Measurements from ENCODE around the gene GPAT2.
"Not testable (repeated sequence)": the region's sequence is repeated elsewhere in the genome, so short reads cannot be mapped to it uniquely, and the experiment has no call there.

GPAT2 gene, protein sequence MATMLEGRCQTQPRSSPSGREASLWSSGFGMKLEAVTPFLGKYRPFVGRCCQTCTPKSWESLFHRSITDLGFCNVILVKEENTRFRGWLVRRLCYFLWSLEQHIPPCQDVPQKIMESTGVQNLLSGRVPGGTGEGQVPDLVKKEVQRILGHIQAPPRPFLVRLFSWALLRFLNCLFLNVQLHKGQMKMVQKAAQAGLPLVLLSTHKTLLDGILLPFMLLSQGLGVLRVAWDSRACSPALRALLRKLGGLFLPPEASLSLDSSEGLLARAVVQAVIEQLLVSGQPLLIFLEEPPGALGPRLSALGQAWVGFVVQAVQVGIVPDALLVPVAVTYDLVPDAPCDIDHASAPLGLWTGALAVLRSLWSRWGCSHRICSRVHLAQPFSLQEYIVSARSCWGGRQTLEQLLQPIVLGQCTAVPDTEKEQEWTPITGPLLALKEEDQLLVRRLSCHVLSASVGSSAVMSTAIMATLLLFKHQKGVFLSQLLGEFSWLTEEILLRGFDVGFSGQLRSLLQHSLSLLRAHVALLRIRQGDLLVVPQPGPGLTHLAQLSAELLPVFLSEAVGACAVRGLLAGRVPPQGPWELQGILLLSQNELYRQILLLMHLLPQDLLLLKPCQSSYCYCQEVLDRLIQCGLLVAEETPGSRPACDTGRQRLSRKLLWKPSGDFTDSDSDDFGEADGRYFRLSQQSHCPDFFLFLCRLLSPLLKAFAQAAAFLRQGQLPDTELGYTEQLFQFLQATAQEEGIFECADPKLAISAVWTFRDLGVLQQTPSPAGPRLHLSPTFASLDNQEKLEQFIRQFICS

DNA sequence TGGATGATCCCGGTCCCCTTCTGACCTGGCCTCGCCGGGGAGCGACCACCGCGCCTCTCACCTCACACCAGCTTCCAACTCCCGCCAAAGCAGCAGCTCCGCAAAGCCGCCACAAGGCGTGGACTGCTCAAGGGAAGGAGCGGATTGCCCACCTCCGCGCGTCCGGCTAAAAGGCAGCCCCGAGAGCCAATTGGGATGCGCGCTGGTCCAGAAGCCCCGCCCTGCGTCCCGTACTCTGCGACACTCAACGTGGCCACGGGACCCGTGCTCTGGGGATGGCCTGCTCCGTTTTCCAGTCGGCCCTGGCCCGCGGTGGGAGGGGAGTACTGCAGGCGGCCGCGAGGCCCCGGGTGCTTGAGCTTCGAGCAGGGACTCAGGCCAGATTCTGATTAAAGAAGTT lies at the start of gene GPAT2:
TSS of gene GPAT2 (minus strand) at position 125 of the 400 bp plus-strand sequence. CDS start 2,557 bp downstream, outside the sequence.
- not testable (repeated sequence) for DNase-seq

DNA sequence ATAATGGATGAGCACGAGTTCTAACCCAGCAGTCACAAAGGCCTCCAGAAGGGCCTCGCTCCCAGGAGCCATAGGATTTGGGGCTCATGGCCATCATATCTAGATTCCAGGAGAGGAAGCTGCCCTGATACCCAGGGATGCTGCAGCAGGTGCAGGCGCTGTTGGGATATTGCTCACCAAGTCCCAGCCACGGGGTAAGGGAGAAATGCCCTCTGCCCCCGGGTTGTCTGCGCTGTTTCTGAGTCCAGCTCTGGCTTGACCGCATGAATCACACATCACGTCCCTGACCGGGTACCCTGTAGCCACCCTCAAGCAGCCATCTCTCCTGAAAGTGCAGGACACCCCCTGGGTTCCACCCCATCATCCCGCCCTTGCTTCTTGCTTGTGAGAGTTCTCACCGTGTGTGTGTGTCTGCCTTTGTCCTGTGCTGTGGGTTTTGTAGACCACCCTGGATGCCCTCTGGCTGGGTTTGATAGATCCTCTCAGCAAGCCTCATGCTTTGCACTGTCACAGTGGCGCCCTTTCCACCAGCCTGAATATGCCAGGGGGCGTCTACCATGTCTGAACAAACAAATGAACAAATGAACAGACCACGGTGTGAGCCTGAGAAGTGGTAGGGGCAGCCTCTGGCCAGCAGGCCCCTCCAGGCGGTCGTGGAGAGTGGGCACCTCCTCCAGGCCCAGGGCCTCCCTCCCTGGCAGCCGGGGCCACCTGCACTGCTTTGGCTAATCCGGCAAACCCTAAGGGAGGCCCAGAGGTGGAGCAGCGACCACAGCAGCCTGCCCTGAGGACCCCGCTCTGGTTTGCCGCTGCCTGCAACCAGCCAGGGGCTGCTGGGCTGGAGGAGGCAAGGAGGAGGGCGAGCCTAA lies 49.5 kb upstream of the GPAT2 start:
- DNase-seq = no peak

DNA sequence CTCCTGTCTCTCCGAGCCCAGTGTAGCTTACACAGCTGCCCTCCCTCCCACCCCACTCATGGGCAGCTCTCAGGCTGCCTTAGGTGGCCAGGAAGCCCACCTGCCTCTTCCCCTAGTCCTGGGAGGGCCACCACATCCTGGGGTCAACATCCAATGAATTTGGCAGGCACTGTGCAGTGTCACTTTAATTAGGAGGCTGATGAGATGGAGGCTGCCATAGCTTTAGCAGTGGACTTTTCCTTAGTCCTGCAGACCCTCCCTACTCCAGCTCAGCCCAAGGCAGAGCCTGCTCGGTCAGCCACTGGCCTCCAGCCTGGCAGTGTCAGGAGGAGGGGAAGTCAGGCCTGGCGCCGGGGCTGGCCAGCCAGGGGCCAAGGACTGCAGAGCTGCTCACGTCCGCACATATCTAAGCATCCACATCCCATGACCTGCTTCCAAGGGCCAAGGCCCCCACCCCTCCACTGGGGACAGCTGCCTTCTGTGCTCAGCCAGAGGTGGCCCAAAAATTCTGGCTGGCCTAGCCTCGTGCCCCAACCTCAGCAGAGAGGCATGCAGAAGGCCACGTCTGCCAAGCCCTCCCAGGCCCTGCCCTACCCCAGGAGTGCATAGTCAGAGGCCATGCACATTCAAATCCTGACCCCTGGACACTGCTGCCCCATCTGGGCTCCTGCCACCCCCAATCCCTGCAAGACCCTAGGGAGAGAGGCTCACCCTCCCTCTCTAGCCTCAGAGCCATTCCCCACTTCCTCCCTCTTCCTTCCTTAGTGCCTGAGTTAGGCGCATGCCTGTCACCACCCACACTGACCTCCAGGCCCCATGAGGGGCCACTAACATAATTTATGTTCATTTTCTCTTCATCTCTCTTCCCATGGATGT lies 48.6 kb upstream of the GPAT2 start:
- no peak for DNase-seq

DNA sequence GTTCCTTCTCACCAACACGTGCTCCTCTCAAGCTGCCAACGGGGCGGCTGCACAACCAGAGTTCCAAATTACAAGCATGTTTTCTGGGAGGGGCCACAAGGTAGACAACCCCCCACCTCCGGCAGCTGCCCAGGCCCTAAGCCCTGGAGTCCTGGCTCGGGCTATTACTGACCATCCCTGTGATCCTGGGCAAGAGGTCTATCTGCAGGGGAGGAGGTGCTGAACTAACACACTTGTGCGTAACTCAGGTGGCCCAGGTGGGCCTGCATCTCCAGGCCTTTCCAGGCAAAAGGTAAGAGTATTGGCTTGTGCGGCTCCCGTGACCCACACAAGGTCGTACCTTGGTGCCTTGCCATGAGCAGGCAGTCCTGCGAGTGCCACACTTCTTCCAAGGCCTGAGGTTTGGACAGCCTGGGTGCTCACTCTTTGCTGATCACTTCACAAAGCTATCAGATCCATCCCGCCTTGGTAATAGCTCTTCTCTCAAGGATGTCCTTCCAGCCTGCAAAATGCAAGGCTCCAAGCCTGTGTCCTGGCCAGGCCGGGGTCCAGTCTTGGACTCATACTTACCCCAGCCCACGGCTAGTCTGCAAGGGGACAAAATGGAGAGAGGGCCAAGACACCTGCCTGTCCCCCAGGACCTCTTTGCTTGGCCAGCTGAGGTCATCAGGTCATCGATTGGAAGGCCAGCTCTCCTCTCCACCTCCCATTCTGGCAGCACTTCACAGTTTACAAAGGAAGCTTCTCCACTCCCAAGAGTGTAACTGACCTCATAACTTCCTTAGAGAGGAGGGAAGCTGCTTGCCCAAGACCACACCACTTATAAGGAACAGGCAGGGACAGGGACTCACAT lies 47.7 kb upstream of the GPAT2 start:
- DNase-seq = no peak

DNA sequence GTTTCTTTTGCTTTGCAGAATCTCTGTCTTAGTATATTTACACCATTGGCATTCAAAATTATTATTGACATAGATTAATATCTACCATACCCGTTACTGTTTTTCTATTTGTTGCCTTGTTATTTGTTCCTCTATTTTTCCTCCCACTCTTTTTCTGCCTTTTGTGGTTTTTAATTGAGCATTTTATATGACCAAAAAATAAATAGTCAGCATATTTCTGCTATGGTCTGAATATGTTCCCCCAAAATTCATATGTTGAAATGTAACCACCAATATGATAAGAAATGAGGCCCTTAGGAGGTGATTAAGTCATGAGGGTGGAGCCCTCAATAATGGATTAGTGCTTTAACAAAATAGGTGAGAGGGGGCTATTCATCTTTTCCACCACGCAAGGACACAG lies 46.3 kb upstream of the GPAT2 start:
- DNase-seq = no peak

DNA sequence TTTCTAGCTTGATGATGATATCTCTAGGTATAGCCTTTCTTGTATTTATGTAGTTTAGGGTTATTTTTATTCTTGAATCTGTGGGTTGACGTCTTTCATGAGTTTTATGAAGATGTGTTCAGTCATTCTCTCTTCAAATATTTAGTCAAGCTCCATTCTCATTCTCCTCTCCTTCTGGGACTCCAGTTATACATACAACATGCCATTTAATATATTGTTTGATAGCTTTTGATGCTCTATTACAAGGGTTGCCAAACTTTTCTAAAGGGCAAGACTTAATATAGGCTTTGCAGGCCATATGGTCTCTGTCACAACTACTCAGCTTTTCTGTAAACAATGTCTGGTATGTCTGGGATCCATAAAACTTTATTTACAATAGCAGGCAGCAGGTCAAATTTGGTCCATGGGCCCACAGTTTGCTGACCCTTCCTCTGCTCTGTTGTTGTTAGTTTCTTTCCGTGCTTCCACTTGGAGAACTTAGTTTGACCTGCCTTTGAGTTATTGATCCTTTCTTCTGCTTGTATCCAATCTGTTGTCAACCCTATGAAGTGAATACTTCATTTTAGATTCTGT lies 40.6 kb upstream of the GPAT2 start:
- no peak for DNase-seq

DNA sequence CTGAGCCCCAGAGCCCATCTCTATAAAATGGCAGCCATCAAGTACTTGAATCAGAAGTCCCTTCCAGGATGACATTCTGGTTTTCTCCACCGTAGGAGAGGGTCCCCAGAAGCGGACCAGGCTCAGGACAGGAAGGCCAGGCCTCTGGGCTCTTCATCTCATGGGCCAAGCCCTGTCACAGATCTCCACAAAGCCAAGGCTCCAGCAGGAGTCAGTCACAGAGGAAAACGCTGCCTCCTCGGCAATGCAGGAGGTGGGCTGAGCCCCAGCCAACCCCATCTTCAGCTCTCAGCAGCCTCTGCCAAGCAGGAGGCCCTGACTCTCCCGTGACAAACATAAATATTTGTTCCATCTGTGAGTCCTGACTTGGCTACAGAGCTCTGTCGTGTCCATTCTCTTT lies 39.4 kb upstream of the GPAT2 start:
- no peak for DNase-seq

DNA sequence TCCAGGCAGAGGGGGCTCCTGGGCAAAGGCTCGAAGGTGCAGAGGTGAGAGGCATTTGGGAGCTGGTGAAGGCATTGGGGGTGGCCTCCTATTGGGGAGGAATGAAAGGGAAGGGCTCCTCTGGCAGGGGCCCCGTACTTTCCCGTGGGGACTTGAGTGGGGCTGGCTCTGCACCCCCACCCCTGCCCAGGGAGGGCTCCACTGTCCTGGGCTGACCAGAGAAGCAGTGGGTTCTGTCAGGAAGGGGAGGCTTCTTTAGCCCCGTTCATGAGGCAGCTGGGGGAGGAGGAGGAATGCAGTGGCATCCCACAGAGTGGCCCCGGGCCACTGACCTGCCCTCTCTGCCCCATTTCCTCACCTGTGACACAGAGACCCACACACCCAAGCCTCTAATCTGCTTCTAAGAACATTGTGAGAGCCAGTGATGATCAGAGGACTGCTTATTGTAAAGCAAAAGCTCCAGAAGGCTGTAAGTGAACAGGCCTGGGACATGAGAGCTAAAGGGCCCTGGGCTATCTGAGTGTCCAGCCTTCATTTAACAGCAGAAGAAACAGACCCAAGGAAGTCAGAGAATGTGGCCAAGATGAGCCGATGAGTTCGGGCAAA lies 38.6 kb upstream of the GPAT2 start:
- no peak for DNase-seq

DNA sequence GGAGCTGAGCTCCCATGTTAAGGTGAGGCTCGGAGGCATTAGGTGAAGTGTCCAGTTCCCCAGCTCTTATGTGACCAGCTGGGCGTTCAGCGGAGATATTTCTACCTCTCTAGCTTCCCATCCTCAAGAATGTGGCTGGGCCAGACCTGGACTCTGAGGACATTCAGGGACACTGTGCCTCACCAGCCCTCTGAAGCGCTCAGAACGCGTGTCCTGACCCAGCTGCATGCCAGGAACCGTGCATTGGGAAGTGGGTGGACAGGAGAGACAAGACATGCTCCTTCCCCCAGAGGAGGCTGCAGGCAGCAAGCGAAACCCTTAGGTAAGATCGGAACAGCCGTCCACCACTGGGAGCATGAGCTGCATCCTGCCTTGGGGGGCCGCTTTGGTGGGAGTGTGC lies 38.0 kb upstream of the GPAT2 start:
- DNase-seq = no peak

DNA sequence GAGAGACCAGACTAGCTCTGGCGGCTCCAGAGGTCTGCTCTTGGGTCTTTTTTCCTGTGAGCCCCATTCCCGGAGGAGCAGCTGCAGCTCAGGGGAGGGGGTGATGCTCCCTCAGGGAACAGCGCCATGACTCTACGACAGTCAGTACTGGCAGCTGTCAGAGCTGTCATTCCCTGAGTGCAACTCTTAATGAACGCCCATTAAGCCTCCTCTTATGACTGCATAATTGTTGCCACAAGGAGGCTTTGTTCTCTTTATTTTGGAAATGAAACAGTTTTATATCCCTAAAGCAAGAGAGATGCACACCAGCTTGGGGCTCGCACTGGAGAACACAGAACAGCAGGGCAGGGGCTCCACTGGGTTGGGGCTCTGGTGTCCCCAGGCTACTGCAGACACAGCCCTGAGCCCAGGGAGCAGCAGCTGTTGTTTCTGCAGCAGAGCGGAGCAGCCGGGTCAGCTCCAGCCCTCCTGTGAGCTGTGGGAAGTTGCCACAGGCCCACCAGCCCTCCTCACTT lies 37.3 kb upstream of the GPAT2 start:
- DNase-seq = not testable (repeated sequence)

DNA sequence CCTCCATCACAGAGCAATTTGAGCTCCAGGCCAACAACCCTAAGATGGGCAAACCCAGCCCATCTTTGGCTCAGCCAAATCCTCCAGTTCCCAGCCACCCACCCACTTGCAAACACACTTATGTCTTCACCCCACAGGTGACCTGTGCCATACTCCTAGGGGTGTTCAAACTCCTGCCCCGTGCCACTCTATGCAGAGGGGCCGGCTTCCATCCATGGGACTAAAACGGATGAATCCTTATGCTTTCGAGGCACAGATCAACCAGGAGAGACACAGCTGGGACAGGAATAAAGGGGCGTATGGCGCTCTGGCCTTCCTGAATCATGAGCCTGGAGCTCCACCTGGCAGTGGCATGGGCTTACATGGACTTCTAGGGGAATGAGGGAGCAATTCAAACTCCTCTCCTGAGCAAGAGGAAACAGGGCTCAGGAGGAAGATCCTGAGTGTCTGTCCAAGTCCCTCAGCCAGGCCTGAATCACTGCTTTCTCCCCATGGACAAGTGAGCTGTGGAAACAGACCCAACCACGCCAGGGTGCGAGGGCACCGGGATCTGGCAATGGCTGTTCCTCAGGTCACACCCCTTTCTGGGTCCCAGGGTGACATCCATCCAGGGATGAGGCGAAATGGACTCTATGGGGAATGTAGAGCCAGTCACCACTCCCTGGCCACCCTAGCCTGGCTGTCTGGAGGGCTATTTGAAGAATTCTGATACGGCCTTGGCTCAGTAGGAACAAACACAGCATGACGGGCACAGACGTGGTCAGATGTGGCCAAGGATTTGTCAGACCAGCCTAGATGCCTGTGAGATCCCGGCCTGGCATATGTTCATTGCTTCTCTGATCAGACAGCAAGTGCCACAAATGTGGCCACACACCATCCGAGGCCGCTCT lies 36.6 kb upstream of the GPAT2 start:
- not testable (repeated sequence) for DNase-seq

DNA sequence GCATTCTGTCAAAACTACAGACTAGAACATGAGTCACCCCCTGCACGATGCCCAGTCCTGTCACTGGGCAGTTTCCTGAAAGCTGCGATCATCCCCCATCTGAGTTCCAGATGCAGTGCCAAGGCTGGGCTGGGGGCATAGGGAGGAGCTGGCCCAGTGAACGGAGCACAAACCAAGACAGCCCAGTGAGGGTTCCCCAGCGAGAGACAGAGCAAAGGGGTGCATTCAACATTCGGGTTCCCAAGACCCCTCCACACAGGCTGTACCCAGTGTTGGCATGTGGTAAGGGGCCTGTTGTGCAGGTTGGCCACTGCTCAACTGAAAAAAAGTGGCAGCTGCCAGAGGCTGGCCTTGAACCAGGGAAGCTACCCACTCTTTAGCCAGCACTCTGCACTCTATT lies 35.6 kb upstream of the GPAT2 start:
- DNase-seq = not testable (repeated sequence)

DNA sequence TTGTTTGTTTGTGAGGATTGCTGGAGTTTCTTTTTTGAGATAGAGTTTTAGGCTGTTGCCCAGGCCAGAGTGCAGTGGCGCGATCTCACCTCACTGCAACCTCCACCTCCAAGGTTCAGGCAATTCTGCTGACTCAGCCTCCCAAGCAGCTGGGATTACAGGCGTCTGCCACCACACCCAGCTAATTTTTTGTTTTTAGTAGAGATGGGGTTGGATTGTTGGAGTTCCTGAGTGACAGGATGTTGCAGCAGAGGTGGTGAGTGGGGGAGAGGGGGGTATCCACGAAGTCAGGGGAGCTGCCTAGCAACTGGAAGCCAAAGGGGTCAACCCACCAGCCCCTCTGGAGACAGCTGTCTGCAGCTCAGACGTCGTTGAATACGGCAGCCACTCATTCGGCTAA lies 35.2 kb upstream of the GPAT2 start:
- not testable (repeated sequence) for DNase-seq

DNA sequence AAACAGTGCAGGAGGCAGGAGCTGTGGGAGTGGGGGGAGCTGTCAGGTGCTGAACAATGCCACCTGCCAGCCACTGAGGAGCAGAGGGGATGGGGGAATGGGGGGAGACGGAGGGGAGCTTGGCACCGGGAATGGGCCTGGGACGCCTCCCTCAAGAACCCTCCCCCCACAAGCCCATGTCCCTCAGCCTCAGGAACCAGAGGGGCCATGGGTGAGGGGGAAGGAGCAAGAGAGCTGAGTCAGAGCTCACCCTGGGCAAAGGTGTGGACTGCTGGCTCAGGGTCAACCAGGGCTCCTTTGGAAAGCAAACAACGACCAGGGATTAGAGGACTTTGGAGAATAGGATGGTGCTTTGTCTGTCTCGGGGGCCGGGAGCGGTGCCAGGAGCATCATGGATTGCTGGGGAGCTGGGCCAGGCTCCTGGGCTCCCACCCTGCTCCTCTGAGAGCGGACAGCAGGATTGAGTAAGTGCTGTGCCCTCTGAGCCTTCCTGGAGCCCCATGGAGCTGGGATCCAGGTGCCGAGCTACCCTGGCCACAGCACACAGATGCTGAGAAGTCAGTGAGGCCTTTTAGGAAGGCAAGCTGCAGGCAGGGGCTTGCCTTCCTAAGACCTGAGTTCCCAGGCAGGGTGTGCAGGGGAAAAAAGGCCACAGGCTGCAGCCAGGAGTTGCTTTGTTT lies 33.3 kb upstream of the GPAT2 start:
- not testable (repeated sequence) for DNase-seq

DNA sequence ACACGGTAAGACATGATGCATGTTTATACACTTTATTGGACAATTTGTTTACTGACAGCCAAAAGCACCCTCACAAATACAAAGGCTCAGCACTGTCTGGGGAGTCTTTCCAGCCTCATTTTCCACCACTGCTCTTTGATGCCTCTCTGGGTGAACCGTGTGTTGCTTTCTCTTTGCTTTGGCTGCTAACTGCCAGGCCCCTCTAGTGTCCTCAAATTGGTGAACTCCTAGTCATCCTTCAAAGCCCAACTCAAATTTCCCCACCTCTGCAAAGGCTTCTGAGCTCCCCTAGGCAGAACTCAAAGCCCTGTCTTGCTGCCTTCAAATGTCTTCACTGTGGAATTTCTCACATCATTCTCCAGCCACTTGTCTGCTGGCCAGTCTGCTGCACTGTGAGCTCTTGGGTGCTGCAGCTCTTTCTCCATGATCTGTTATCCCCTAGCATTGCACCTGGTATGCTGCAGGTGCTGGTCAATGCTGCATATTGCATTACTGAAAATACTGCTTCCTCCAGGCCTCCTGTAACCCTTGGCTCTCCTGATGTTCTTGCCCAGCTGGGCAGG lies 32.5 kb upstream of the GPAT2 start:
- DNase-seq = not testable (repeated sequence)

DNA sequence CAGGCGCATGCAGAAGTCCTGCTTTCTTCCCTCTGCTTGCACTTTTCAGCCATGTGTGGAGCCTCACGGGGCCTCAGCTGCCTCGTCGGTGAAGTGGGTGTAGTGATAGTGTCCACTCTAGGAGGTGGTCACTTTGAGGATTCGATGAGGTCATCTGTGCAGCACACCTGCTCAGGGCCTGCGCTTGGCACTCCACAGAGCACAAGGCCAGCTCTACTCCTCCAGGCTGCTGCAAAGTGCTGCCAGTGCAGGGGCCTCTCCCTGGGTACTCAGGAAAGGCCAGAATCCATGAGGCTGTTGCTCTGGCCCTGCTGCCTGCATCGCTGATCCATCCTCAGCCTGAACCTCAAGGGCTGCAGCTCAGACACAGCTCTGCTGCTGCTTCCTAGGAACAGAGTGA lies 31.8 kb upstream of the GPAT2 start:
- DNase-seq = not testable (repeated sequence)

DNA sequence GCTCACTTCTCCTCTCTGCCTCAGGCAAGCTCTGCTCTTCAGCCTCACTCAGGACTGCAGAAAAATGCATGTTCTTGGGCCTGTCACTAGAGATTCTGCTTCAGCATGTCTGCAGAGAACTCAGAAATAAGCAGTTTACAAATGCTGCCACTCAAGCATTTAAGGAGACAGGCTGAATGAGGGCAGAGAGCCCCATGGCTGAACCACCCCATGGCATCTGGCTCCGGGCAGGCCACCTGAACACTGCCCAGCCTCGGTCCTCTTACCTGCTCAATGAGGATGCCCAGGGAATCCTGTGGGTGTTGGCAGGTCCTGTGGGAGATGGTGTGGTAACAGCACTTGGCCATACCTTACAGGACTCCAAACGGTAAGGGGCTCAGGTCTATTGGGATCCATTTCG lies 31.2 kb upstream of the GPAT2 start:
- not testable (repeated sequence) for DNase-seq

DNA sequence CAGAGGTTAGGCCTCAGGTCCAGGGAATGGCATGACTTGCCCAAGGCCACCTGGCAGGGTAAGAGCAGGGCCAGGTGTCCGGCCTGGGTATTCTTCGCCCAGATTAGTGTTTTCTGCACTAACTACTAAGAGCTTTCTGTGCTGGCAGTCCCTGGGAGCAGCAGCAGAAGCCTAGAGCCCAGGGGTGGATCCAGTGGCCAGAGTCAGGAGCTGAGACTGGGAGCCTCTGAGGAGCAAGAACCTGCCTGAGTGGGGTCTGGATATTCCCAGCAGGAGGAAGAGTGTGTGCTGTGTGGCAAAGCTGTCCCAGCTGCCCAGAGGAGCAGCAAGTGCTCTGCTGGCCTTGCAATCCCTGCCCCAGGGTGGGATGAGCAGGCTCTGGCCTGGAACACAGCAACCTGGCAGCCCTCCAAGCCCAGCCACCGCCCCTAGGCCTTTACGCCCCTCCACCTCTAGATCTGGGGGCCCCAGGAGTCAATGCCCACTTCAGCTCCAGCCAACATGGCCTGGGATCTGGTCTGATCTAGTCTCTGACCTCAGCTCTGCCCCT lies 30.7 kb upstream of the GPAT2 start:
- no peak for DNase-seq
